ENCODE measurements around the gene GON7. TPM values are rescaled to one million over a fixed set of nuclear protein-coding genes. Genes with fewer than 3 reads are reported as not detected.

Gene GON7
- total RNA-seq, 4 donors from 2014 or later = 8.9 to 12.7 (median 11.5) TPM

- no peak for TF ChIP-seq CTCF (IDR thresholded peaks at IDR 0.05; ENCODE audit: low read depth)
Observed at GRCh38 chr14:93219103-93219726, 12.3 kb upstream of the GON7 start.

- no peak for TF ChIP-seq CTCF (IDR thresholded peaks at IDR 0.05; ENCODE audit: low read depth)
Observed at GRCh38 chr14:93214598-93214997, 7.7 kb upstream of the GON7 start.

GRCh38 chr14:93212432-93212831, 5.6 kb upstream of the GON7 start:
- no peak for TF ChIP-seq CTCF (IDR thresholded peaks at IDR 0.05; ENCODE audit: low read depth)

- TF ChIP-seq CTCF (IDR thresholded peaks at IDR 0.05; ENCODE audit: low read depth) = no peak
Observed at GRCh38 chr14:93207468-93208308, 823 bp upstream of the GON7 start.

GRCh38 chr14:93201155-93201704, 5.6 kb downstream of the GON7 start:
- TF ChIP-seq CTCF (IDR thresholded peaks at IDR 0.05; ENCODE audit: low read depth) = no peak

GRCh38 chr14:93200553-93200952, 6.3 kb downstream of the GON7 start:
- no peak for TF ChIP-seq CTCF (IDR thresholded peaks at IDR 0.05; ENCODE audit: low read depth)

GRCh38 chr14:93199031-93199430, 7.8 kb downstream of the GON7 start:
- TF ChIP-seq CTCF (IDR thresholded peaks at IDR 0.05; ENCODE audit: low read depth) = no peak

Data from subcutaneous adipose tissue (tissue), 4 donors.